HG03565 (cell line): Measurements from ENCODE around the gene TRABD2A.
A peak's percentile ranks its signal among the peaks of the same experiment; 100 is the strongest.
"Not testable (repeated sequence)": the region's sequence is repeated elsewhere in the genome, so short reads cannot be mapped to it uniquely, and the experiment has no call there.

Experiments used
- ATAC-seq: cut with Tn5 transposase; IDR thresholded peaks from one replicate; pipeline ENCODE4 v1.9.1; 2021; ENCODE audit warnings: mild to moderate bottlenecking, moderate library complexity; ENCODE audit not compliant: unreplicated experiment

Gene TRABD2A

GRCh38 chr2:84785950-84786349 lies 94.9 kb downstream of the TRABD2A start:
- ATAC-seq: no peak

DNA sequence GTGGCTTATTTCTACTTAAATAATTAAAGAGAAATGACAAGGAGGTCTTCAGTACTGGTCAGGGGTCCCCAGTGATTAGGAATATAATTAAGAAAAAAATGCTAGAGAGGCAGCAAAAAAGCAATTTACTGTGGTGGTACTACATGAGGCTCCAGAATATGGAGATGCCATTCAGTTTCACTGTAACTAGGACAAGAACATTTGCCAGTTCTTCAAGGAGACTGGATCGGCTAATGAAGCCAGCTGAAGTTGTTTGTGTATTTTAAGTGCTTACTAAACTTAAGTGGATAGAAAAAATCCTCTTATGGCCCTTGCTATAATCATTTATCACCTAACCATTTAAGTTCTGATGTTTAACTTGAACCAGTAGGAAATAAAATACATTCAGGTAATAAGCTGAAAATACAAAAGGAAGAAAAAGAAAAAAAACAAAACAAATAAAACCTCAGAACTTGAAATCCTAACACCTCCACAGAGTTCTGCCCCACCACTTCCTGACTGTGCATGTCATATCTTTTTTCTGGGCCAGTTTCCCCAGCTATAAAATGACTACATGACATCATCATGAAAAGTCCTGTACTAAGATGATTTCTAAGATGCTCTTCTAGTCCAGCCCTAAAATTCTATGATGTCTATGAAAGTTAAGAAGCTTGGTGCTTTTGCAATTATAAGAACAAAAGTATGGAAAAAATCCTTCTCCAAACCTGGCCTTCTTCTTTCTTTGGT lies 98.0 kb downstream of the TRABD2A start:
- no peak for ATAC-seq

- peak; percentile 92 for ATAC-seq
Measured at GRCh38 chr2:84781942-84782716, 98.8 kb downstream of the TRABD2A start.

- ATAC-seq: no peak
Measured at GRCh38 chr2:84779781-84780180, 101.1 kb downstream of the TRABD2A start.

GRCh38 chr2:84778911-84779690 lies 101.8 kb downstream of the TRABD2A start:
- ATAC-seq: no peak

DNA sequence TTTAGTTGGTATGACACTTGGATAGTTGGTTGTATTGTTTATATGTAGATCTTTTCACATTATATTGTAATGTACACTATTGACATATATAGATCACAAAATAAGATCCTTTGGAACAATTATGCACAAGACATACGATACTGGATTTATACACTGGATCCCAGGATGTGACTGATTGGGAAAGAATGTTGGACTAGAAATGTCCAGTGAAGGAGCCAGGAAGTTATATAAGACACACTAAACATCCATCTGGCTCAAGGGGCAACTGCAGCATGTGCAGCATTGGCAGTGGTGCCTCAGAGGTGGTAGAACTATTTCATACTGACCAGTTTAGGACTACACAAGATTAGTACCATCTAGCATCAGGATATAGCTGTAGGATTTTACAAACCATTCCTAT lies 104.9 kb downstream of the TRABD2A start:
- ATAC-seq: no peak

GRCh38 chr2:84773562-84773961 lies 107.3 kb downstream of the TRABD2A start:
- ATAC-seq: not testable (repeated sequence)
